Thyroid gland (tissue), 4 donors: ENCODE measurements around the gene LDB2.

ENCODE experiments used
- POLR2A ChIP-seq, 2 donors: fragments of 450-650 bp; IDR thresholded peaks; one replicate each; pipeline ENCODE4 v1.6.1; 2017; ENCODE audit warnings: antibody characterized with exemption in 2 of 2, mild to moderate bottlenecking in 2 of 2, moderate library complexity in 1 of 2
- TF ChIP-seq, protein P1 (sequence below), 6 experiments: fragments of 200-600 bp in 3 of 6; fragments of 450-650 bp in 3 of 6; sonication (generic) in 3 of 6; IDR thresholded peaks; one replicate each; pipeline ENCODE4 v1.5.1; 2016 to 2019; ENCODE audit warnings: antibody characterized with exemption in 6 of 6, mild to moderate bottlenecking in 2 of 6, inconsistent platforms in 1 of 6, moderate library complexity in 1 of 6

DNA sequence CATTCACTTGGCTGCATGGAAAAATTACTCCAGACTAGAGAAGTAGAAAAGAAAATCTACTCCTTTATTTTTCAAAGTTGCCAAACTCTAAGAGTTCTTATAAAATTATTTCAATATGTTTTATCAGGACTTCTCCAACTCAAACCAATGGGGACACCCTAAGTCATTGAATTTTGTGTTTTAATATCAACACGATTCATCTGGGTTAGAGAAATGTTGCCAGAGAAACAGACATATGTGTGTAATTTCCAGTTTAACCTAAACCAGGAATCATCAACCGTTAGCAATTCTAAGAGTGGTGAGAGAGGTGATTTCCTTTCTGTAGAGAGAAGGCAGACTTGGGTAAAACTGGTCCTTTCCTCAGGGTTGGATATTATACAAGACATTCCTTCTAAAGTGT, 291.8 kb downstream of the LDB2 start:
- TF ChIP-seq, protein P1, sequence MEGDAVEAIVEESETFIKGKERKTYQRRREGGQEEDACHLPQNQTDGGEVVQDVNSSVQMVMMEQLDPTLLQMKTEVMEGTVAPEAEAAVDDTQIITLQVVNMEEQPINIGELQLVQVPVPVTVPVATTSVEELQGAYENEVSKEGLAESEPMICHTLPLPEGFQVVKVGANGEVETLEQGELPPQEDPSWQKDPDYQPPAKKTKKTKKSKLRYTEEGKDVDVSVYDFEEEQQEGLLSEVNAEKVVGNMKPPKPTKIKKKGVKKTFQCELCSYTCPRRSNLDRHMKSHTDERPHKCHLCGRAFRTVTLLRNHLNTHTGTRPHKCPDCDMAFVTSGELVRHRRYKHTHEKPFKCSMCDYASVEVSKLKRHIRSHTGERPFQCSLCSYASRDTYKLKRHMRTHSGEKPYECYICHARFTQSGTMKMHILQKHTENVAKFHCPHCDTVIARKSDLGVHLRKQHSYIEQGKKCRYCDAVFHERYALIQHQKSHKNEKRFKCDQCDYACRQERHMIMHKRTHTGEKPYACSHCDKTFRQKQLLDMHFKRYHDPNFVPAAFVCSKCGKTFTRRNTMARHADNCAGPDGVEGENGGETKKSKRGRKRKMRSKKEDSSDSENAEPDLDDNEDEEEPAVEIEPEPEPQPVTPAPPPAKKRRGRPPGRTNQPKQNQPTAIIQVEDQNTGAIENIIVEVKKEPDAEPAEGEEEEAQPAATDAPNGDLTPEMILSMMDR (IDR thresholded peaks at IDR 0.05), result no peak
- TF ChIP-seq POLR2A (IDR thresholded peaks at IDR 0.05), result no peak
